ENCODE results near the gene SLC40A1. TPM values are rescaled to one million over a fixed set of nuclear protein-coding genes. Genes with fewer than 3 reads are reported as not detected.

Gene SLC40A1
- total RNA-seq, 1 donor: 10.9 TPM

- H3K27me3 ChIP-seq (ENCODE audit: insufficient read depth, low read length): no peaks in the 10 kb centered on the region
- H3K79me2 ChIP-seq (ENCODE audit: insufficient read depth, low read length): no peaks in the 10 kb centered on the region
- no peak overlapping the region for H2AFZ ChIP-seq (ENCODE audit: low read length)
- no peak for TF ChIP-seq CTCF (IDR thresholded peaks at IDR 0.05; ENCODE audit: extremely low read depth, low read depth, low read length)
- no peak overlapping the region for H3K4me3 ChIP-seq (ENCODE audit: insufficient read depth, low read length)
- H3K36me3 ChIP-seq (ENCODE audit: insufficient read depth, low read length): no peaks in the 10 kb centered on the region
- DNase-seq (ENCODE audit: insufficient read length, low spot score, missing footprints): no peak
- no peak overlapping the region for H3K4me2 ChIP-seq (ENCODE audit: insufficient read depth, low read length)
- H3K9me3 ChIP-seq (ENCODE audit: low read depth, low read length): no peaks in the 10 kb centered on the region
- H3K4me1 ChIP-seq (ENCODE audit: insufficient read depth, low read length): peaks cover 10% of the 10 kb centered on the region
- no peak overlapping the region for H3K27ac ChIP-seq (ENCODE audit: low read depth, low read length)
- no peaks in the 10 kb centered on the region for H4K20me1 ChIP-seq (ENCODE audit: insufficient read depth, low read length)
Measured at GRCh38 chr2:189544318-189545042, 36.1 kb downstream of the SLC40A1 start.

GRCh38 chr2:189543367-189543766 is 37.2 kb downstream of the SLC40A1 start:
- Histone ChIP-seq H3K4me3 (ENCODE audit: insufficient read depth, low read length) (no peak overlapping the region), H3K79me2 (ENCODE audit: insufficient read depth, low read length) (no peaks in the 10 kb centered on the region), H2AFZ (ENCODE audit: low read length) (no peak overlapping the region), H3K4me2 (ENCODE audit: insufficient read depth, low read length) (no peak overlapping the region), H4K20me1 (ENCODE audit: insufficient read depth, low read length) (no peaks in the 10 kb centered on the region), H3K36me3 (ENCODE audit: insufficient read depth, low read length) (no peaks in the 10 kb centered on the region), H3K27ac (ENCODE audit: low read depth, low read length) (no peak overlapping the region), H3K4me1 (ENCODE audit: insufficient read depth, low read length) (peaks cover 4% of the 10 kb centered on the region), H3K9me3 (ENCODE audit: low read depth, low read length) (no peaks in the 10 kb centered on the region), H3K27me3 (ENCODE audit: insufficient read depth, low read length) (no peaks in the 10 kb centered on the region)
- TF ChIP-seq CTCF (IDR thresholded peaks at IDR 0.05; ENCODE audit: extremely low read depth, low read depth, low read length): no peak
- no peak for DNase-seq (ENCODE audit: insufficient read length, low spot score, missing footprints)

GRCh38 chr2:189542145-189542882 is 38.3 kb downstream of the SLC40A1 start:
- H3K4me3 ChIP-seq (ENCODE audit: insufficient read depth, low read length): no peak overlapping the region
- no peak for TF ChIP-seq CTCF (IDR thresholded peaks at IDR 0.05; ENCODE audit: extremely low read depth, low read depth, low read length)
- H3K79me2 ChIP-seq (ENCODE audit: insufficient read depth, low read length): no peaks in the 10 kb centered on the region
- no peaks in the 10 kb centered on the region for H3K9me3 ChIP-seq (ENCODE audit: low read depth, low read length)
- H3K4me1 ChIP-seq (ENCODE audit: insufficient read depth, low read length): peaks cover 4% of the 10 kb centered on the region
- no peaks in the 10 kb centered on the region for H3K36me3 ChIP-seq (ENCODE audit: insufficient read depth, low read length)
- H3K27me3 ChIP-seq (ENCODE audit: insufficient read depth, low read length): no peaks in the 10 kb centered on the region
- no peaks in the 10 kb centered on the region for H4K20me1 ChIP-seq (ENCODE audit: insufficient read depth, low read length)
- no peak overlapping the region for H3K27ac ChIP-seq (ENCODE audit: low read depth, low read length)
- H3K4me2 ChIP-seq (ENCODE audit: insufficient read depth, low read length): no peak overlapping the region
- no peak overlapping the region for H2AFZ ChIP-seq (ENCODE audit: low read length)
- DNase-seq (ENCODE audit: insufficient read length, low spot score, missing footprints): no peak

- Histone ChIP-seq H3K9me3 (ENCODE audit: low read depth, low read length) (no peaks in the 10 kb centered on the region), H2AFZ (ENCODE audit: low read length) (no peak overlapping the region), H3K79me2 (ENCODE audit: insufficient read depth, low read length) (no peaks in the 10 kb centered on the region), H3K4me2 (ENCODE audit: insufficient read depth, low read length) (no peak overlapping the region), H3K36me3 (ENCODE audit: insufficient read depth, low read length) (no peaks in the 10 kb centered on the region), H3K27me3 (ENCODE audit: insufficient read depth, low read length) (no peaks in the 10 kb centered on the region), H4K20me1 (ENCODE audit: insufficient read depth, low read length) (no peaks in the 10 kb centered on the region), H3K4me1 (ENCODE audit: insufficient read depth, low read length) (peaks cover 4% of the 10 kb centered on the region), H3K27ac (ENCODE audit: low read depth, low read length) (no peak overlapping the region), H3K4me3 (ENCODE audit: insufficient read depth, low read length) (no peak overlapping the region)
- DNase-seq (ENCODE audit: insufficient read length, low spot score, missing footprints): no peak
- no peak for TF ChIP-seq CTCF (IDR thresholded peaks at IDR 0.05; ENCODE audit: extremely low read depth, low read depth, low read length)
Measured at GRCh38 chr2:189541591-189541990, 39.0 kb downstream of the SLC40A1 start.
